Measurements from ENCODE around the gene CACNA1C. TPM values are rescaled to one million over a fixed set of nuclear protein-coding genes. Genes with fewer than 3 reads are reported as not detected.

CACNA1C gene
- total and polyA plus RNA-seq, 2 donors (not counting 1 experiment from before 2014, with no cell fraction given): 0.01 to 0.02 TPM

DNA sequence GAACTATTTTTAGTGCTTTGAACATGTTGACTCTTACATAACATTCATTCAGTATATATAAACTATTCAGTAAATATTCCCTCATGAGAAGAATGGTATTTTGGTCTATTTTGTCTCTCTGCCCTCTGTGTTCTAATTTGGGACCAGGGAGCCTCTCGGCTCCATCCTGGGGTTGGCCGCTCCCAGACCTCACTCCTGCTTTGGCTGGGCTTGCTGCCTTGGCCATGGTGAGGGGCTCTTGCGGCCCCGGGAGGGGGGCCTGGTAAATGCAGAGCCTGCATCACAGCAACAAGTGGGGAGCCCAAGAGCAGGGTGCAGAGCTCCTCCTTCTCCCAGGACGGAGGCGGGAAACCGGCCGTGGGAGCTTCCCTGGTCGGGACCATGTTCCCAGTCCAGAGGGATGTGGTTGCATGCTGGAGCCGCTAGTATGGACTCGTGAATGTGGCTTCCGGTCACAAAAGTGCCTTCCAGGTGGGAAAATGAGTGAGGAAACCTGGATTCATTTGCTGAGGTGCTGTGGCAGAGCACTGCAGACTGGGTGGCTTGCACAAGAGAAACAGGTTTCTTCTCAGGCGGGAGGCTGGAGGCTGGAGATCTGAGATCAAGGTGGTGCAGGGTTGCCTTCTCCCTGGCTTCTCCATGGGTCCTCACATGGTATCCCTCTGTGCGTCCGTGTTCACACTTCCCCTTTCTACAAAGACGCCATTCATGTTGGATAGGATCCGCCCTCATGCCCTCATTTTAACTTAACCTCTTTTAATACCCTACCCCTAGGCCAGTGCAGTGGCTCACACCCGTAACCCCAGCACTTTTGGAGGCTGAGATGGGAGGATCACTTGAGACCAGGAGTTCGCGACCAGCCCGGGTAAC lies 250.2 kb downstream of the CACNA1C start:
- no peak for ATAC-seq (ENCODE audit: low read depth)
- TF ChIP-seq EZH2 (IDR thresholded peaks at IDR 0.05; ENCODE audit: borderline replicate concordance, insufficient read depth, low read depth, low read length, poor library complexity, severe bottlenecking): no peak
- no peak overlapping the region for H3K4me3 ChIP-seq (ENCODE audit: control extremely low read depth in 1 of 5, extremely low read depth in 1 of 5, insufficient read depth in 1 of 5, low read depth in 2 of 5, low read length in 4 of 5)
- H4K20me1 ChIP-seq (ENCODE audit: control insufficient read depth, insufficient read depth, low read length, poor library complexity, severe bottlenecking): no peaks in the 10 kb centered on the region
- no peak overlapping the region for H3K27ac ChIP-seq (ENCODE audit: low read length in 2 of 2)
- H3K4me2 ChIP-seq (replicated peaks; ENCODE audit: low read depth, low read length, poor library complexity, severe bottlenecking): no peak overlapping the region
- no peak overlapping the region for H3K27ac Mint-ChIP-seq
- intact Hi-C loops (cut with micrococcal nuclease): no loop called here
- no peaks in the 10 kb centered on the region for H3K79me2 ChIP-seq (ENCODE audit: control insufficient read depth, insufficient read depth, low read length)
- no peaks in the 10 kb centered on the region for H3K9me3 ChIP-seq (ENCODE audit: control extremely low read depth in 1 of 3, control insufficient read depth in 2 of 3, insufficient read depth in 1 of 3, low read length in 2 of 3)
- POLR2A ChIA-PET: no interaction called here
- no peaks in the 10 kb centered on the region for H3K4me1 Mint-ChIP-seq
- peaks cover 0 to 5% of the 10 kb centered on the region in 2 donors for H3K4me1 ChIP-seq (ENCODE audit: control insufficient read depth in 2 of 2, insufficient read depth in 2 of 2, low read length in 2 of 2)
- no peaks in the 10 kb centered on the region for H3K27me3 ChIP-seq (replicated peaks in 1 of 4; ENCODE audit: control extremely low read depth in 1 of 4, control insufficient read depth in 3 of 4, insufficient read depth in 4 of 4, low read length in 3 of 4)
- WGBS (ENCODE audit: insufficient coverage): 91% methylated on average over 18 of the region's 21 CpGs
- H3K9ac ChIP-seq (ENCODE audit: low read length): no peak overlapping the region
- no peaks in the 10 kb centered on the region for H3K9me3 Mint-ChIP-seq (ENCODE audit: insufficient read depth)
- H3K4me3 Mint-ChIP-seq: no peak overlapping the region
- H2AFZ ChIP-seq (ENCODE audit: insufficient read depth, low read depth, low read length, poor library complexity, severe bottlenecking): no peak overlapping the region
- peaks cover 13% of the 10 kb centered on the region for H3K27me3 Mint-ChIP-seq
- H3K36me3 ChIP-seq (replicated peaks in 1 of 2; ENCODE audit: control extremely low read depth in 1 of 2, control insufficient read depth in 1 of 2, extremely low read depth in 1 of 2, insufficient read depth in 2 of 2, low read length in 1 of 2): no peaks in the 10 kb centered on the region
- CTCF ChIA-PET: no interaction called here
- DNase-seq: no peak

DNA sequence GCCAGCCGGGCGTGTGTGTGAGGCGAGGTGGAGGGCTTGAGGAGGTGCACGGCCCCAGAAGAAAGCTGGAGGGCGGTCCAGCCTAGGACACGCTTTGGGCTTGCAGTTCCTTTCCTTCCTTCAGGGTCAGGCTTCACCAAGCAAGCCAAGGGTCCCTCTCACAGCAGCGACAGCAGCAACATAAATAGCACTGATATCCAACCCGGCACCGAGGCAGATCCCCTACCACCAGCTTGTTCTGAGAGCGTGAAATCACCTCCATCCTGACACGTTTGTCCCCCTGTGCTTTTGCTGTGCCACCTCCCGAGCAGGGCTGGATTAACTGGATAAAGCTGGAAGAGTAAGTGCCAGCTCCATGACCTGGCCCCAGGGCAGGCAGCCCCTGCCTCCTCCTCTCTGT lies 251.4 kb downstream of the CACNA1C start:
- TF ChIP-seq, protein P1, sequence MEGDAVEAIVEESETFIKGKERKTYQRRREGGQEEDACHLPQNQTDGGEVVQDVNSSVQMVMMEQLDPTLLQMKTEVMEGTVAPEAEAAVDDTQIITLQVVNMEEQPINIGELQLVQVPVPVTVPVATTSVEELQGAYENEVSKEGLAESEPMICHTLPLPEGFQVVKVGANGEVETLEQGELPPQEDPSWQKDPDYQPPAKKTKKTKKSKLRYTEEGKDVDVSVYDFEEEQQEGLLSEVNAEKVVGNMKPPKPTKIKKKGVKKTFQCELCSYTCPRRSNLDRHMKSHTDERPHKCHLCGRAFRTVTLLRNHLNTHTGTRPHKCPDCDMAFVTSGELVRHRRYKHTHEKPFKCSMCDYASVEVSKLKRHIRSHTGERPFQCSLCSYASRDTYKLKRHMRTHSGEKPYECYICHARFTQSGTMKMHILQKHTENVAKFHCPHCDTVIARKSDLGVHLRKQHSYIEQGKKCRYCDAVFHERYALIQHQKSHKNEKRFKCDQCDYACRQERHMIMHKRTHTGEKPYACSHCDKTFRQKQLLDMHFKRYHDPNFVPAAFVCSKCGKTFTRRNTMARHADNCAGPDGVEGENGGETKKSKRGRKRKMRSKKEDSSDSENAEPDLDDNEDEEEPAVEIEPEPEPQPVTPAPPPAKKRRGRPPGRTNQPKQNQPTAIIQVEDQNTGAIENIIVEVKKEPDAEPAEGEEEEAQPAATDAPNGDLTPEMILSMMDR (IDR thresholded peaks at IDR 0.05): no peak
- TF ChIP-seq EZH2 (IDR thresholded peaks at IDR 0.05; ENCODE audit: borderline replicate concordance, insufficient read depth, low read depth, low read length, poor library complexity, severe bottlenecking): no peak
- Histone ChIP-seq H4K20me1 (ENCODE audit: control insufficient read depth, insufficient read depth, low read length, poor library complexity, severe bottlenecking) (no peaks in the 10 kb centered on the region), H3K36me3 (replicated peaks in 1 of 2; ENCODE audit: control extremely low read depth in 1 of 2, control insufficient read depth in 1 of 2, extremely low read depth in 1 of 2, insufficient read depth in 2 of 2, low read length in 1 of 2) (no peaks in the 10 kb centered on the region), H3K4me3 (ENCODE audit: control extremely low read depth in 1 of 5, extremely low read depth in 1 of 5, insufficient read depth in 1 of 5, low read depth in 2 of 5, low read length in 4 of 5) (no peak overlapping the region), H3K9me3 (ENCODE audit: control extremely low read depth in 1 of 3, control insufficient read depth in 2 of 3, insufficient read depth in 1 of 3, low read length in 2 of 3) (no peaks in the 10 kb centered on the region), H3K27ac (ENCODE audit: low read length in 2 of 2) (no peak overlapping the region), H3K9ac (ENCODE audit: low read length) (no peak overlapping the region), H3K4me2 (replicated peaks; ENCODE audit: low read depth, low read length, poor library complexity, severe bottlenecking) (no peak overlapping the region), H3K27me3 (replicated peaks in 1 of 4; ENCODE audit: control extremely low read depth in 1 of 4, control insufficient read depth in 3 of 4, insufficient read depth in 4 of 4, low read length in 3 of 4) (no peaks in the 10 kb centered on the region), H3K79me2 (ENCODE audit: control insufficient read depth, insufficient read depth, low read length) (no peaks in the 10 kb centered on the region), H3K4me1 (ENCODE audit: control insufficient read depth in 2 of 2, insufficient read depth in 2 of 2, low read length in 2 of 2) (peaks cover 0 to 4% of the 10 kb centered on the region in 2 donors), H2AFZ (ENCODE audit: insufficient read depth, low read depth, low read length, poor library complexity, severe bottlenecking) (no peak overlapping the region)
- H3K4me1 Mint-ChIP-seq: no peaks in the 10 kb centered on the region
- ChIA-PET POLR2A (no interaction called here), CTCF (interaction anchor here (0.5 kb wide), 1 partner anchor 697 kb away, joined by 3 read pairs; no protein-coding TSS in a partner anchor)
- peaks cover 12% of the 10 kb centered on the region for H3K27me3 Mint-ChIP-seq
- peaks cover 6% of the 10 kb centered on the region for H3K9me3 Mint-ChIP-seq (ENCODE audit: insufficient read depth)
- WGBS (ENCODE audit: insufficient coverage): 87% methylated on average over 10 of the region's 12 CpGs
- no peak overlapping the region for H3K4me3 Mint-ChIP-seq
- DNase-seq: no peak
- no peak for ATAC-seq (ENCODE audit: low read depth)
- no peak overlapping the region for H3K27ac Mint-ChIP-seq
- intact Hi-C loops (cut with micrococcal nuclease): no loop called here

Measured in B cell (primary cell).